ENCODE measurements around the gene IER3.

DNA sequence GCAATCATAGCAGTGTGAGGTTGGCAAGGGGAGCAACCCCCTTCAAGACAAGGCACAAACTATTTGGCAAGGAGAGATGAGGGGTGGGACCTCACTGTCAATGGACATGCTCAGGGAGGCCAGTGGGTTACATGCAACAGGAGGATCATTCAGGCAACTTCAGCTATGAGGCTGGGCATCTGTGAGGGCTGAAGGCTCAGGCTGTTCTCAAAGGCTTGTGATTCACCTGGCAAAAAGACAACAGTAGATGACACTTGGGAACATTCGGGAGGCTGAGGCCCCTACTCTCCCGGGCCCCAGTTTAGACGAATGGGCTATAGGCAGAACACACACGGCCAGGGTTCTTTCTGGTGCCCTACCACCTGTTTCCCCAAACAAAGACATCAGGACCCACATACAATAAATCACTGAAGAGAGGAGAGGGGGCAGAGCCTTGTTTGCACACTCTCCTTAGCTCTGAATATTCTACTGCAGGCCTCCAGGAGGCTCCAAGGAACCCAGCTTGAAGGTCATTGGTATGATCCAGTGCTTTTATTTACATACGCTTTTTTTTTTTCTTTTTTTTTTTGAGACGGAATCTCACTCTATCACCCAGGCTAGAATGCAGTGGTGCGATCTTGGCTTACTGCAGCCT, 16.3 kb downstream of the IER3 start:
- TF ChIP-seq, protein P1, sequence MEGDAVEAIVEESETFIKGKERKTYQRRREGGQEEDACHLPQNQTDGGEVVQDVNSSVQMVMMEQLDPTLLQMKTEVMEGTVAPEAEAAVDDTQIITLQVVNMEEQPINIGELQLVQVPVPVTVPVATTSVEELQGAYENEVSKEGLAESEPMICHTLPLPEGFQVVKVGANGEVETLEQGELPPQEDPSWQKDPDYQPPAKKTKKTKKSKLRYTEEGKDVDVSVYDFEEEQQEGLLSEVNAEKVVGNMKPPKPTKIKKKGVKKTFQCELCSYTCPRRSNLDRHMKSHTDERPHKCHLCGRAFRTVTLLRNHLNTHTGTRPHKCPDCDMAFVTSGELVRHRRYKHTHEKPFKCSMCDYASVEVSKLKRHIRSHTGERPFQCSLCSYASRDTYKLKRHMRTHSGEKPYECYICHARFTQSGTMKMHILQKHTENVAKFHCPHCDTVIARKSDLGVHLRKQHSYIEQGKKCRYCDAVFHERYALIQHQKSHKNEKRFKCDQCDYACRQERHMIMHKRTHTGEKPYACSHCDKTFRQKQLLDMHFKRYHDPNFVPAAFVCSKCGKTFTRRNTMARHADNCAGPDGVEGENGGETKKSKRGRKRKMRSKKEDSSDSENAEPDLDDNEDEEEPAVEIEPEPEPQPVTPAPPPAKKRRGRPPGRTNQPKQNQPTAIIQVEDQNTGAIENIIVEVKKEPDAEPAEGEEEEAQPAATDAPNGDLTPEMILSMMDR (IDR thresholded peaks at IDR 0.05; ENCODE audit: insufficient read depth, low read length) = no peak
- no peak for TF ChIP-seq POLR2AphosphoS5 (IDR thresholded peaks at IDR 0.05; ENCODE audit: low read depth)
- no peak for TF ChIP-seq GABPA (IDR thresholded peaks at IDR 0.05; ENCODE audit: low read depth)

Data from HL-60 (cell line).